HepG2 (cell line): ENCODE measurements around the gene PAXIP1. TPM values are rescaled to one million over a fixed set of nuclear protein-coding genes. Genes with fewer than 3 reads are reported as not detected.
A peak's percentile ranks its signal among the peaks of the same experiment; 100 is the strongest.

ENCODE experiments used
- ARHGAP35 ChIP-seq: sonication (generic); formaldehyde crosslinking; IDR thresholded peaks from 2 replicates; pipeline ENCODE4 v1.9.0; 2022; ENCODE audit warnings: mild to moderate bottlenecking, inconsistent platforms, moderate library complexity, missing genetic modification reagents, borderline replicate concordance
- BRCA1 ChIP-seq: sonication (generic); formaldehyde crosslinking; IDR thresholded peaks from 2 replicates; pipeline ENCODE4 v1.4.0; 2020; ENCODE audit warnings: missing genetic modification reagents
- CBFB ChIP-seq: sonication (generic); formaldehyde crosslinking; IDR thresholded peaks from 2 replicates; pipeline ENCODE4 v1.4.0; 2020; ENCODE audit warnings: missing genetic modification reagents
- CREM ChIP-seq, 2 experiments: sonication (generic) in 1 of 2; formaldehyde crosslinking in 1 of 2; IDR thresholded peaks; 2 replicates each; pipeline versions ENCODE4 v1.4.0 to v1.6.1; 2016 to 2020; ENCODE audit warnings: antibody characterized with exemption in 1 of 2, mild to moderate bottlenecking in 1 of 2, missing genetic modification reagents in 1 of 2
- ELF1 ChIP-seq: sonication (generic); formaldehyde crosslinking; IDR thresholded peaks from 2 replicates; pipeline ENCODE4 v1.4.0; 2020; ENCODE audit warnings: missing genetic modification reagents
- FOXP1 ChIP-seq, 2 experiments: fragments of 450-650 bp in 1 of 2; IDR thresholded peaks; 2 replicates each; pipeline ENCODE4 v1.6.1; 2017 to 2018; ENCODE audit warnings: antibody characterized with exemption in 1 of 2
- GABPA ChIP-seq, 2 experiments: IDR thresholded peaks; 2 replicates each; pipeline ENCODE4 v1.6.1; 2011 to 2016; ENCODE audit warnings: low read depth in 2 of 2, low read length in 1 of 2, missing biosample characterization in 1 of 2, missing genetic modification characterization in 1 of 2
- JUNB ChIP-seq: sonication (generic); formaldehyde crosslinking; IDR thresholded peaks from 2 replicates; pipeline ENCODE4 v1.8.0; 2022; ENCODE audit warnings: missing genetic modification reagents, mild to moderate bottlenecking, borderline replicate concordance
- LCORL ChIP-seq, 2 experiments: fragments of 450-650 bp in 1 of 2; sonication (generic) in 1 of 2; formaldehyde crosslinking in 1 of 2; IDR thresholded peaks; 2 replicates each; pipeline versions ENCODE4 v1.5.0 to v1.6.1; 2017 to 2020; ENCODE audit warnings: antibody characterized with exemption in 1 of 2, missing genetic modification reagents in 1 of 2
- MTF1 ChIP-seq: sonication (generic); formaldehyde crosslinking; IDR thresholded peaks from 2 replicates; pipeline ENCODE4 v1.5.0; 2020; ENCODE audit warnings: missing genetic modification reagents
- MYC ChIP-seq: sonication (generic); formaldehyde crosslinking; IDR thresholded peaks from 2 replicates; pipeline ENCODE4 v1.9.0; 2021; ENCODE audit warnings: missing genetic modification reagents, borderline replicate concordance
- SETDB1 ChIP-seq: sonication (generic); formaldehyde crosslinking; IDR thresholded peaks from 2 replicates; pipeline ENCODE4 v1.5.1; 2020; ENCODE audit warnings: missing genetic modification reagents, mild to moderate bottlenecking, borderline replicate concordance
- SUZ12 ChIP-seq: fragments of 150-350 bp; IDR thresholded peaks from 2 replicates; pipeline ENCODE4 v1.6.1; 2014; ENCODE audit warnings: low read depth, low read length
- ZMYM3 ChIP-seq: sonication (generic); formaldehyde crosslinking; IDR thresholded peaks from 2 replicates; pipeline ENCODE4 v1.5.1; 2020; ENCODE audit warnings: mild to moderate bottlenecking, missing genetic modification reagents
- ZNF17 ChIP-seq: sonication (generic); formaldehyde crosslinking; IDR thresholded peaks from 2 replicates; pipeline ENCODE4 v1.5.0; 2020; ENCODE audit warnings: mild to moderate bottlenecking, missing genetic modification reagents
- ZNF205 ChIP-seq: IDR thresholded peaks from 2 replicates; pipeline ENCODE4 v1.6.1; 2018; ENCODE audit warnings: missing biosample characterization, missing genetic modification reagents
- ZNF232 ChIP-seq: sonication (generic); formaldehyde crosslinking; IDR thresholded peaks from 2 replicates; pipeline ENCODE4 v1.4.0; 2020; ENCODE audit warnings: missing genetic modification reagents, borderline replicate concordance
- ZNF616 ChIP-seq: sonication (generic); formaldehyde crosslinking; IDR thresholded peaks from 2 replicates; pipeline ENCODE4 v1.5.0; 2020; ENCODE audit warnings: low read depth, mild to moderate bottlenecking, missing genetic modification reagents
- ZNF879 ChIP-seq: sonication (generic); formaldehyde crosslinking; IDR thresholded peaks from 2 replicates; pipeline ENCODE4 v1.8.1; 2023; ENCODE audit warnings: missing genetic modification reagents
- polyA plus RNA-seq, 8 experiments: library from polyadenylated mRNA; depleted of rRNA in 3 of 8; stranded (reverse) in 7 of 8; unstranded in 1 of 8; fragments of >200 nt; fragmentation: Illumina TruSeq in 4 of 8; extraction: Trizol in 4 of 8; gene quantifications; 2 replicates each; pipeline versions ENCODE4 v1.2.1 to v1.2.3, GENCODE V29; 2011 to 2016; ENCODE audit warnings: low read depth in 4 of 8, missing spikeins in 1 of 8, mixed read lengths in 1 of 8; ENCODE audit not compliant: insufficient read depth in 1 of 8
- total RNA-seq, 5 experiments: library from RNA; depleted of rRNA; stranded (reverse); fragments of >200 nt; fragmentation: Illumina TruSeq; extraction: Trizol; gene quantifications; 2 replicates each; pipeline ENCODE4 v1.2.3, GENCODE V29; 2016; ENCODE audit warnings: low read depth in 1 of 5
- TF ChIP-seq, protein P1 (sequence below): IDR thresholded peaks from 2 replicates; pipeline ENCODE4 v1.6.1; 2016; ENCODE audit warnings: low read depth, borderline replicate concordance
- TF ChIP-seq, protein P2 (sequence below): sonication (generic); formaldehyde crosslinking; IDR thresholded peaks from 2 replicates; pipeline ENCODE4 v1.8.1; 2023; ENCODE audit warnings: missing genetic modification reagents, inconsistent platforms, borderline replicate concordance
- TF ChIP-seq, protein P3 (sequence below): sonication (generic); formaldehyde crosslinking; IDR thresholded peaks from 2 replicates; pipeline ENCODE4 v1.8.0; 2022; ENCODE audit warnings: mild to moderate bottlenecking, missing genetic modification reagents, moderate library complexity
- TF ChIP-seq, protein P4 (sequence below): IDR thresholded peaks from 2 replicates; pipeline ENCODE4 v1.4.0; 2020; ENCODE audit warnings: mild to moderate bottlenecking, missing genetic modification reagents
- TF ChIP-seq, protein P5 (sequence below): sonication (generic); formaldehyde crosslinking; IDR thresholded peaks from 2 replicates; pipeline ENCODE4 v1.4.0; 2020; ENCODE audit warnings: mild to moderate bottlenecking, missing genetic modification reagents

Gene PAXIP1
- total and polyA plus RNA-seq, 2 of the 13 experiments (the other 11 are each of a cell fraction or from before 2014, with no cell fraction given) = 11.6 to 16.2 TPM

DNA sequence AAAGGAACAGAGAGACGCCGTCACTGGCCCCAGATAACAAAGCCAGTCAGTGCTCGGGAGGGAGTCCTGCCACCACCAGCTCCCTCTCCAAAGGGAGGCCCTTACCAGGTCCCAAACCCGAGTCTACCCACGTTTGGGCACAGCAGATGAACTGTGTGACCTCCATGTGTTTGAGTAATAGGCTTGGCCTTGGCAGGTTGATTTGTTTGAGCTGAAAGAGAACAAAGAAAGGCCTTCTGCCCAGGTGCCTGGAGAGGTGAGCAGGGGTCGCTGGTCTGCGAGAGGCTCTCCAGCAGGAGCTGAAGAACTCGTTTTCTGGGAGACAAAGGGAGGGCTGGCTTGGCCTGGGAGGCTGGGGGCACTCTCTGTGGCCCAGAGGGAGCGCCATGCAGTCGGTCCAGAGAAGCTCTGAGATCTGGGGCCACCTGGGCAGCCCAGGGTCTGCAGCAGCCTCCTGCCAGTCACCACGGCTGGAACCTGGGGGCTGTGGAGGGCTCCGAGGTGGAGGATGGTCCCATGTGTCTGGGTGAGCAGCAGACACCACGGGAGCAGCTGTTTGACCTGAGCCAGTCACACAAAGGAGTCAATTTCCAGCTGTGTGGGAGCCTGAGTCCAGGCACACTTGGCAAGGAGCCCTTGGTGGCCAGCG lies 99.7 kb downstream of the PAXIP1 start (continued):
- TF ChIP-seq, protein P1, sequence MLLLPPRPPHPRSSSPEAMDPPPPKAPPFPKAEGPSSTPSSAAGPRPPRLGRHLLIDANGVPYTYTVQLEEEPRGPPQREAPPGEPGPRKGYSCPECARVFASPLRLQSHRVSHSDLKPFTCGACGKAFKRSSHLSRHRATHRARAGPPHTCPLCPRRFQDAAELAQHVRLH (CRISPR knock-in tag) = no peak
- TF ChIP-seq, protein P2, sequence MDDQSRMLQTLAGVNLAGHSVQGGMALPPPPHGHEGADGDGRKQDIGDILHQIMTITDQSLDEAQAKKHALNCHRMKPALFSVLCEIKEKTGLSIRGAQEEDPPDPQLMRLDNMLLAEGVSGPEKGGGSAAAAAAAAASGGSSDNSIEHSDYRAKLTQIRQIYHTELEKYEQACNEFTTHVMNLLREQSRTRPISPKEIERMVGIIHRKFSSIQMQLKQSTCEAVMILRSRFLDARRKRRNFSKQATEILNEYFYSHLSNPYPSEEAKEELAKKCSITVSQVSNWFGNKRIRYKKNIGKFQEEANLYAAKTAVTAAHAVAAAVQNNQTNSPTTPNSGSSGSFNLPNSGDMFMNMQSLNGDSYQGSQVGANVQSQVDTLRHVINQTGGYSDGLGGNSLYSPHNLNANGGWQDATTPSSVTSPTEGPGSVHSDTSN (CRISPR knock-in tag) = no peak
- TF ChIP-seq, protein P3, sequence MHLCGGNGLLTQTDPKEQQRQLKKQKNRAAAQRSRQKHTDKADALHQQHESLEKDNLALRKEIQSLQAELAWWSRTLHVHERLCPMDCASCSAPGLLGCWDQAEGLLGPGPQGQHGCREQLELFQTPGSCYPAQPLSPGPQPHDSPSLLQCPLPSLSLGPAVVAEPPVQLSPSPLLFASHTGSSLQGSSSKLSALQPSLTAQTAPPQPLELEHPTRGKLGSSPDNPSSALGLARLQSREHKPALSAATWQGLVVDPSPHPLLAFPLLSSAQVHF (CRISPR knock-in tag) = no peak
- no peak for TF ChIP-seq CREM (IDR thresholded peaks at IDR 0.05)
- TF ChIP-seq CREM (CRISPR knock-in tag; IDR thresholded peaks at IDR 0.05) = no peak
- TF ChIP-seq GABPA (IDR thresholded peaks at IDR 0.05; ENCODE audit: low read depth, low read length) = no peak
- no peak for TF ChIP-seq GABPA (CRISPR knock-in tag; IDR thresholded peaks at IDR 0.05; ENCODE audit: low read depth)
- TF ChIP-seq ZNF205 (CRISPR knock-in tag) = no peak
- TF ChIP-seq ZMYM3 (CRISPR knock-in tag) = no peak
- TF ChIP-seq FOXP1 (IDR thresholded peaks at IDR 0.05) = no peak
- TF ChIP-seq FOXP1 (CRISPR knock-in tag; IDR thresholded peaks at IDR 0.05) = no peak
- TF ChIP-seq MTF1 (CRISPR knock-in tag) = no peak
- TF ChIP-seq MYC (CRISPR knock-in tag) = no peak
- no peak for TF ChIP-seq BRCA1 (CRISPR knock-in tag)
- TF ChIP-seq, protein P4, sequence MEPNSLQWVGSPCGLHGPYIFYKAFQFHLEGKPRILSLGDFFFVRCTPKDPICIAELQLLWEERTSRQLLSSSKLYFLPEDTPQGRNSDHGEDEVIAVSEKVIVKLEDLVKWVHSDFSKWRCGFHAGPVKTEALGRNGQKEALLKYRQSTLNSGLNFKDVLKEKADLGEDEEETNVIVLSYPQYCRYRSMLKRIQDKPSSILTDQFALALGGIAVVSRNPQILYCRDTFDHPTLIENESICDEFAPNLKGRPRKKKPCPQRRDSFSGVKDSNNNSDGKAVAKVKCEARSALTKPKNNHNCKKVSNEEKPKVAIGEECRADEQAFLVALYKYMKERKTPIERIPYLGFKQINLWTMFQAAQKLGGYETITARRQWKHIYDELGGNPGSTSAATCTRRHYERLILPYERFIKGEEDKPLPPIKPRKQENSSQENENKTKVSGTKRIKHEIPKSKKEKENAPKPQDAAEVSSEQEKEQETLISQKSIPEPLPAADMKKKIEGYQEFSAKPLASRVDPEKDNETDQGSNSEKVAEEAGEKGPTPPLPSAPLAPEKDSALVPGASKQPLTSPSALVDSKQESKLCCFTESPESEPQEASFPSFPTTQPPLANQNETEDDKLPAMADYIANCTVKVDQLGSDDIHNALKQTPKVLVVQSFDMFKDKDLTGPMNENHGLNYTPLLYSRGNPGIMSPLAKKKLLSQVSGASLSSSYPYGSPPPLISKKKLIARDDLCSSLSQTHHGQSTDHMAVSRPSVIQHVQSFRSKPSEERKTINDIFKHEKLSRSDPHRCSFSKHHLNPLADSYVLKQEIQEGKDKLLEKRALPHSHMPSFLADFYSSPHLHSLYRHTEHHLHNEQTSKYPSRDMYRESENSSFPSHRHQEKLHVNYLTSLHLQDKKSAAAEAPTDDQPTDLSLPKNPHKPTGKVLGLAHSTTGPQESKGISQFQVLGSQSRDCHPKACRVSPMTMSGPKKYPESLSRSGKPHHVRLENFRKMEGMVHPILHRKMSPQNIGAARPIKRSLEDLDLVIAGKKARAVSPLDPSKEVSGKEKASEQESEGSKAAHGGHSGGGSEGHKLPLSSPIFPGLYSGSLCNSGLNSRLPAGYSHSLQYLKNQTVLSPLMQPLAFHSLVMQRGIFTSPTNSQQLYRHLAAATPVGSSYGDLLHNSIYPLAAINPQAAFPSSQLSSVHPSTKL = no peak
- TF ChIP-seq JUNB = no peak
- no peak for TF ChIP-seq ZNF17 (CRISPR knock-in tag)
- TF ChIP-seq CBFB (CRISPR knock-in tag) = no peak
- no peak for TF ChIP-seq ZNF879 (CRISPR knock-in tag)
- TF ChIP-seq, protein P5, sequence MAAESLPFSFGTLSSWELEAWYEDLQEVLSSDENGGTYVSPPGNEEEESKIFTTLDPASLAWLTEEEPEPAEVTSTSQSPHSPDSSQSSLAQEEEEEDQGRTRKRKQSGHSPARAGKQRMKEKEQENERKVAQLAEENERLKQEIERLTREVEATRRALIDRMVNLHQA (CRISPR knock-in tag) = no peak
- TF ChIP-seq SUZ12 = no peak
- no peak for TF ChIP-seq ARHGAP35 (CRISPR knock-in tag)
- TF ChIP-seq LCORL (IDR thresholded peaks at IDR 0.05) = no peak
- TF ChIP-seq LCORL (CRISPR knock-in tag; IDR thresholded peaks at IDR 0.05) = 0 out of 2 replicates have a peak, but pooled peaks have one; percentile 19
- no peak for TF ChIP-seq ELF1 (CRISPR knock-in tag)
- no peak for TF ChIP-seq ZNF232 (CRISPR knock-in tag)
- TF ChIP-seq SETDB1 (CRISPR knock-in tag) = no peak
- no peak for TF ChIP-seq ZNF616 (CRISPR knock-in tag)
